B cell (primary cell): ENCODE measurements around the gene RP2.

Source experiments
- EZH2 ChIP-seq: IDR thresholded peaks from 2 replicates; pipeline ENCODE4 v1.6.1; 2012; ENCODE audit warnings: borderline replicate concordance, low read depth, mild to moderate bottlenecking, moderate library complexity, low read length; ENCODE audit not compliant: insufficient read depth, poor library complexity, severe bottlenecking
- TF ChIP-seq, protein P1 (sequence below): fragments of 200-600 bp; IDR thresholded peaks from one replicate; pipeline ENCODE4 v1.8.0; 2022; ENCODE audit warnings: antibody characterized with exemption, mild to moderate bottlenecking

GRCh38 chrX:46844913-46845312, 8.1 kb downstream of the RP2 start:
- TF ChIP-seq, protein P1, sequence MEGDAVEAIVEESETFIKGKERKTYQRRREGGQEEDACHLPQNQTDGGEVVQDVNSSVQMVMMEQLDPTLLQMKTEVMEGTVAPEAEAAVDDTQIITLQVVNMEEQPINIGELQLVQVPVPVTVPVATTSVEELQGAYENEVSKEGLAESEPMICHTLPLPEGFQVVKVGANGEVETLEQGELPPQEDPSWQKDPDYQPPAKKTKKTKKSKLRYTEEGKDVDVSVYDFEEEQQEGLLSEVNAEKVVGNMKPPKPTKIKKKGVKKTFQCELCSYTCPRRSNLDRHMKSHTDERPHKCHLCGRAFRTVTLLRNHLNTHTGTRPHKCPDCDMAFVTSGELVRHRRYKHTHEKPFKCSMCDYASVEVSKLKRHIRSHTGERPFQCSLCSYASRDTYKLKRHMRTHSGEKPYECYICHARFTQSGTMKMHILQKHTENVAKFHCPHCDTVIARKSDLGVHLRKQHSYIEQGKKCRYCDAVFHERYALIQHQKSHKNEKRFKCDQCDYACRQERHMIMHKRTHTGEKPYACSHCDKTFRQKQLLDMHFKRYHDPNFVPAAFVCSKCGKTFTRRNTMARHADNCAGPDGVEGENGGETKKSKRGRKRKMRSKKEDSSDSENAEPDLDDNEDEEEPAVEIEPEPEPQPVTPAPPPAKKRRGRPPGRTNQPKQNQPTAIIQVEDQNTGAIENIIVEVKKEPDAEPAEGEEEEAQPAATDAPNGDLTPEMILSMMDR: no peak
- TF ChIP-seq EZH2: no peak
